GM23338 (cell line): ENCODE results near the gene CCDC86. TPM values are rescaled to one million over a fixed set of nuclear protein-coding genes. Genes with fewer than 3 reads are reported as not detected.
A peak's percentile ranks its signal among the peaks of the same experiment; 100 is the strongest.

ENCODE experiments used
- ATAC-seq: fragments of 200-7000 bp; cut with Tn5 transposase; 3 replicates; pipeline ENCODE4 v1.9.1; 2020
- DNase-seq: peaks from one replicate; pipeline ENCODE4 v3.0.0-alpha.2; 2015; ENCODE audit warnings: low spot score
- H2AFZ ChIP-seq: fragments of 200-600 bp; sonication (generic); 2 replicates; pipeline ENCODE4 v1.8.0; 2016; ENCODE audit warnings: antibody characterized with exemption, mild to moderate bottlenecking, moderate library complexity
- H3F3A ChIP-seq: fragments of 200-600 bp; sonication (generic); replicated peaks from 2 replicates; pipeline ENCODE4 v1.8.0; 2017; ENCODE audit warnings: antibody characterized with exemption, mixed run types, low read depth
- H3K27ac ChIP-seq: fragments of 200-600 bp; sonication (generic); 2 replicates; pipeline ENCODE4 v1.6.1; 2016; ENCODE audit warnings: low read depth
- H3K27me3 ChIP-seq: fragments of 200-600 bp; sonication (generic); 2 replicates; pipeline ENCODE4 v1.8.0; 2016; ENCODE audit warnings: mild to moderate bottlenecking, mixed run types, moderate library complexity; ENCODE audit not compliant: insufficient read depth
- H3K36me3 ChIP-seq: fragments of 200-600 bp; sonication (generic); 2 replicates; pipeline ENCODE4 v1.8.0; 2016; ENCODE audit warnings: mild to moderate bottlenecking; ENCODE audit not compliant: insufficient read depth
- H3K4me1 ChIP-seq: fragments of 200-600 bp; sonication (generic); 2 replicates; pipeline ENCODE4 v1.8.0; 2016; ENCODE audit warnings: mild to moderate bottlenecking, moderate library complexity; ENCODE audit not compliant: insufficient read depth
- H3K4me2 ChIP-seq: fragments of 200-600 bp; sonication (generic); 2 replicates; pipeline ENCODE4 v1.7.1; 2017; ENCODE audit warnings: mixed run types
- H3K4me3 ChIP-seq: fragments of 200-600 bp; sonication (generic); 2 replicates; pipeline ENCODE4 v1.6.1; 2016; ENCODE audit warnings: mixed run types
- H3K79me2 ChIP-seq: fragments of 200-600 bp; sonication (generic); replicated peaks from 2 replicates; pipeline ENCODE4 v1.8.0; 2017; ENCODE audit warnings: mild to moderate bottlenecking; ENCODE audit not compliant: insufficient read depth
- H3K9me2 ChIP-seq: fragments of 200-600 bp; sonication (generic); 2 replicates; pipeline ENCODE4 v1.8.0; 2017; ENCODE audit not compliant: insufficient read depth
- H4K20me1 ChIP-seq: fragments of 200-600 bp; sonication (generic); replicated peaks from 2 replicates; pipeline ENCODE4 v1.8.0; 2017; ENCODE audit warnings: mild to moderate bottlenecking; ENCODE audit not compliant: insufficient read depth
- H3K27ac Mint-ChIP-seq: 2 replicates; pipeline ENCODE4 v1.8.0; 2020; ENCODE audit warnings: inconsistent platforms, mild to moderate bottlenecking, moderate library complexity, mixed read lengths
- H3K27me3 Mint-ChIP-seq: 3 replicates; pipeline ENCODE4 v1.8.0; 2022; ENCODE audit warnings: low read depth, mild to moderate bottlenecking, moderate library complexity, mixed read lengths, inconsistent platforms; ENCODE audit not compliant: insufficient read depth, poor library complexity
- H3K36me3 Mint-ChIP-seq: 3 replicates; pipeline ENCODE4 v1.8.0; 2021; ENCODE audit warnings: low read depth, mild to moderate bottlenecking, inconsistent platforms, moderate library complexity, mixed read lengths
- H3K4me1 Mint-ChIP-seq: 3 replicates; pipeline ENCODE4 v1.8.0; 2020; ENCODE audit warnings: mild to moderate bottlenecking, inconsistent platforms, mixed read lengths
- H3K4me3 Mint-ChIP-seq: 3 replicates; pipeline ENCODE4 v1.8.0; 2021; ENCODE audit warnings: moderate library complexity, mild to moderate bottlenecking, inconsistent platforms, mixed read lengths
- H3K9me3 Mint-ChIP-seq: 3 replicates; pipeline ENCODE4 v1.8.0; 2020; ENCODE audit warnings: moderate library complexity, mild to moderate bottlenecking, inconsistent platforms, mixed read lengths
- CREB1 ChIP-seq: fragments of 250-450 bp; sonication (Bioruptor Pico); IDR thresholded peaks from 2 replicates; pipeline ENCODE4 v1.5.0; 2020; ENCODE audit warnings: low read depth, mild to moderate bottlenecking, moderate library complexity
- CTCF ChIP-seq, 2 experiments: fragments of 200-600 bp in 1 of 2; sonication (generic) in 1 of 2; conservative IDR thresholded peaks; 2 replicates each; pipeline versions ENCODE4 v1.5.1 to v1.6.1; 2016 to 2017; ENCODE audit warnings: antibody characterized with exemption in 2 of 2, low read depth in 2 of 2, mild to moderate bottlenecking in 2 of 2, moderate library complexity in 1 of 2
- ETS1 ChIP-seq: IDR thresholded peaks from 2 replicates; pipeline ENCODE4 v1.6.1; 2016; ENCODE audit warnings: antibody characterized with exemption
- EZH2 ChIP-seq: fragments of 200-600 bp; sonication (generic); IDR thresholded peaks from one replicate; pipeline ENCODE4 v1.8.0; 2017; ENCODE audit warnings: antibody characterized with exemption, mild to moderate bottlenecking, low read depth; ENCODE audit not compliant: unreplicated experiment
- EZH2phosphoT487 ChIP-seq: fragments of 200-600 bp; sonication (generic); IDR thresholded peaks from one replicate; pipeline ENCODE4 v1.8.1; 2018; ENCODE audit warnings: antibody characterized with exemption; ENCODE audit not compliant: unreplicated experiment
- JUNB ChIP-seq: IDR thresholded peaks from one replicate; pipeline ENCODE4 v1.6.1; 2016; ENCODE audit warnings: antibody characterized with exemption; ENCODE audit not compliant: unreplicated experiment
- NANOG ChIP-seq: IDR thresholded peaks from 2 replicates; pipeline ENCODE4 v1.6.1; 2016; ENCODE audit warnings: antibody characterized with exemption, borderline replicate concordance
- POLR2AphosphoS5 ChIP-seq: IDR thresholded peaks from 2 replicates; pipeline ENCODE4 v1.6.1; 2016; ENCODE audit warnings: antibody characterized with exemption, low read depth
- REST ChIP-seq: IDR thresholded peaks from one replicate; pipeline ENCODE4 v1.6.1; 2018; ENCODE audit warnings: antibody characterized with exemption; ENCODE audit not compliant: unreplicated experiment
- STAT1 ChIP-seq: IDR thresholded peaks from one replicate; pipeline ENCODE4 v1.6.1; 2016; ENCODE audit warnings: antibody characterized with exemption; ENCODE audit not compliant: unreplicated experiment
- ZNF114 ChIP-seq: fragments of 250-450 bp; sonication (Bioruptor Pico); IDR thresholded peaks from 2 replicates; pipeline ENCODE4 v1.5.0; 2020; ENCODE audit warnings: mild to moderate bottlenecking, moderate library complexity
- ZNF331 ChIP-seq: fragments of 250-450 bp; sonication (Bioruptor Pico); IDR thresholded peaks from 2 replicates; pipeline ENCODE4 v1.5.0; 2020; ENCODE audit warnings: low read depth, mild to moderate bottlenecking, moderate library complexity
- ZNF462 ChIP-seq: fragments of 250-450 bp; sonication (Bioruptor Pico); IDR thresholded peaks from 2 replicates; pipeline ENCODE4 v1.5.0; 2020; ENCODE audit warnings: mild to moderate bottlenecking, moderate library complexity
- polyA plus RNA-seq: library from polyadenylated mRNA; unstranded; fragments of >200 nt; fragmentation: Nextera tagmentation; extraction: Ambion mirVana; gene quantifications from 2 replicates; pipeline ENCODE4 v1.2.1, GENCODE V29; 2016
- total RNA-seq: library from RNA; depleted of rRNA; stranded (reverse); fragments of >200 nt; shearing (Covaris generic); gene quantifications from 2 replicates; pipeline ENCODE4 v1.2.3, GENCODE V29; 2014

The CCDC86 gene
- total and polyA plus RNA-seq, 2 experiments from 2014 or later, result 67.3 to 98.5 TPM

GRCh38 chr11:60872961-60873524 is 31.1 kb downstream of the CCDC86 start:
- no peaks in the 10 kb centered on the region for H3F3A ChIP-seq
- H3K27ac ChIP-seq, result no peak overlapping the region
- DNase-seq (peak; percentile 72), ATAC-seq (peak; percentile 48)
- no peak overlapping the region for H3K4me2 ChIP-seq
- H3K27me3 ChIP-seq, result no peaks in the 10 kb centered on the region
- H3K4me1 ChIP-seq, result no peaks in the 10 kb centered on the region
- H3K4me1 Mint-ChIP-seq, result peaks cover 6% of the 10 kb centered on the region; the same call in 2 of the 3 replicates
- H3K9me2 ChIP-seq, result no peaks in the 10 kb centered on the region
- no peak overlapping the region for H3K4me3 Mint-ChIP-seq
- H3K27ac Mint-ChIP-seq, result no peak overlapping the region
- no peaks in the 10 kb centered on the region for H3K36me3 Mint-ChIP-seq
- no peak overlapping the region for H3K4me3 ChIP-seq
- no peaks in the 10 kb centered on the region; the same call in 2 of the 3 replicates for H3K9me3 Mint-ChIP-seq
- H3K36me3 ChIP-seq, result no peaks in the 10 kb centered on the region
- H3K27me3 Mint-ChIP-seq, result peaks cover 2% of the 10 kb centered on the region
- no peaks in the 10 kb centered on the region for H4K20me1 ChIP-seq
- no peaks in the 10 kb centered on the region for H3K79me2 ChIP-seq
- no peak overlapping the region for H2AFZ ChIP-seq
- TF ChIP-seq EZH2phosphoT487 (no peak), ZNF331 (CRISPR knock-in tag) (no peak), CTCF (conservative IDR thresholded peaks at IDR 0.05; ENCODE audit: low read depth in 2 of 2) (no peak), JUNB (no peak), REST (no peak), ZNF462 (CRISPR knock-in tag) (no peak), CREB1 (CRISPR knock-in tag) (no peak), POLR2AphosphoS5 (no peak), STAT1 (no peak), NANOG (no peak), ZNF114 (CRISPR knock-in tag) (no peak), ETS1 (no peak), EZH2 (no peak)
